ENCODE data around the gene CCDC102B.

DNA sequence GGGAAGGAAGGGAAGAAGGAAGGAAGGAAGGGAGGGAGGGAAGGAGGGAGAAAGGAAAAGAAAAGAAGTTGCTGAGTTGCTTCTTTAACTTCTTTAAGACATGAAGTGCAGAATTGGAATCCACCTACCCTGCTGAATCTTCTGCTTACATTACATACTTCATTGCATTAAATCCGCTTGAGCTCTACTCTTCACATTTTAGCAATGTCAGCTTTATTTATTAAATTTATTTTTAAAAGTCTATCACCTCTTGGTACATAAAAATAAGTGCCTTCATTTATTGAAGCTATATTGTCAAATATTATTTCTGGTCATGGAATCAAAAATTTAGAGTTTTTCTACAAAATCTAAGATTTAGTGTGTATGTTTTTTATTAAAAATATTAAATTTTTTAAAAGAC is 284.6 kb downstream of the CCDC102B start:
- TF ChIP-seq, protein P1, sequence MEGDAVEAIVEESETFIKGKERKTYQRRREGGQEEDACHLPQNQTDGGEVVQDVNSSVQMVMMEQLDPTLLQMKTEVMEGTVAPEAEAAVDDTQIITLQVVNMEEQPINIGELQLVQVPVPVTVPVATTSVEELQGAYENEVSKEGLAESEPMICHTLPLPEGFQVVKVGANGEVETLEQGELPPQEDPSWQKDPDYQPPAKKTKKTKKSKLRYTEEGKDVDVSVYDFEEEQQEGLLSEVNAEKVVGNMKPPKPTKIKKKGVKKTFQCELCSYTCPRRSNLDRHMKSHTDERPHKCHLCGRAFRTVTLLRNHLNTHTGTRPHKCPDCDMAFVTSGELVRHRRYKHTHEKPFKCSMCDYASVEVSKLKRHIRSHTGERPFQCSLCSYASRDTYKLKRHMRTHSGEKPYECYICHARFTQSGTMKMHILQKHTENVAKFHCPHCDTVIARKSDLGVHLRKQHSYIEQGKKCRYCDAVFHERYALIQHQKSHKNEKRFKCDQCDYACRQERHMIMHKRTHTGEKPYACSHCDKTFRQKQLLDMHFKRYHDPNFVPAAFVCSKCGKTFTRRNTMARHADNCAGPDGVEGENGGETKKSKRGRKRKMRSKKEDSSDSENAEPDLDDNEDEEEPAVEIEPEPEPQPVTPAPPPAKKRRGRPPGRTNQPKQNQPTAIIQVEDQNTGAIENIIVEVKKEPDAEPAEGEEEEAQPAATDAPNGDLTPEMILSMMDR (IDR thresholded peaks at IDR 0.05): no peak
- no peak for TF ChIP-seq POLR2A (IDR thresholded peaks at IDR 0.05)
